Measurements from ENCODE around the gene ADRA2B. TPM values are rescaled to one million over a fixed set of nuclear protein-coding genes. Genes with fewer than 3 reads are reported as not detected.

ADRA2B gene
- total RNA-seq, 4 donors from 2014 or later = 0.33 to 4.6 (median 1.4) TPM

DNA sequence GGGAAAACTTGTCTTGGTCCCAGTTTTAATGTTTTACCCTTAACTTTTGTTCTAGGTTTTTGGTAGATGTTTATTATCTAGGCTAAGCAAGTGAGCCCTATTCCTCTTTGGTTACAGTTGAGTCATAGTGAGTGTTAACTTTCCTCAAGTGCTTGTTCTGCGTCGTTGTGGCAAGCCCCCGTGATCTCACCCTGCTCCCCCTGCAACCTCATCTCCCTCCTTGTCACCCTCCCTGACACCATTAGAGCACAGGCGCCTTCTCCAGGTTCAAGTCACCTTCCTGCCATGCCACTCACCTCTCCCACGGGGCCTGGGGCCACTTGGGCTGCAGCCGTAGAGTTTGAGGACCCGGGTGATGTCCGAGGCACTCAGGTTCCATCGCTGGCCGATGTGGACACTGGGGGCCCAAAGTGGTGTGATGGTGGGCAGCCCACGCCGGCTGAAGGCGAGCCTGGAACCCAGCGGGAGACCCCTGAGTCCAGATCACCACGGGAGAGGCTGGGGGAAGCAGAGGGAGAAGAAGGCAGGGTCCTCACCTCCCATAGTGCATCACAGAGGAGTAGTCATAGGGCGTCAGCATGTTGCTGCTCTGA, 13.3 kb upstream of the ADRA2B start:
- TF ChIP-seq, protein P1, sequence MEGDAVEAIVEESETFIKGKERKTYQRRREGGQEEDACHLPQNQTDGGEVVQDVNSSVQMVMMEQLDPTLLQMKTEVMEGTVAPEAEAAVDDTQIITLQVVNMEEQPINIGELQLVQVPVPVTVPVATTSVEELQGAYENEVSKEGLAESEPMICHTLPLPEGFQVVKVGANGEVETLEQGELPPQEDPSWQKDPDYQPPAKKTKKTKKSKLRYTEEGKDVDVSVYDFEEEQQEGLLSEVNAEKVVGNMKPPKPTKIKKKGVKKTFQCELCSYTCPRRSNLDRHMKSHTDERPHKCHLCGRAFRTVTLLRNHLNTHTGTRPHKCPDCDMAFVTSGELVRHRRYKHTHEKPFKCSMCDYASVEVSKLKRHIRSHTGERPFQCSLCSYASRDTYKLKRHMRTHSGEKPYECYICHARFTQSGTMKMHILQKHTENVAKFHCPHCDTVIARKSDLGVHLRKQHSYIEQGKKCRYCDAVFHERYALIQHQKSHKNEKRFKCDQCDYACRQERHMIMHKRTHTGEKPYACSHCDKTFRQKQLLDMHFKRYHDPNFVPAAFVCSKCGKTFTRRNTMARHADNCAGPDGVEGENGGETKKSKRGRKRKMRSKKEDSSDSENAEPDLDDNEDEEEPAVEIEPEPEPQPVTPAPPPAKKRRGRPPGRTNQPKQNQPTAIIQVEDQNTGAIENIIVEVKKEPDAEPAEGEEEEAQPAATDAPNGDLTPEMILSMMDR (IDR thresholded peaks at IDR 0.05; ENCODE audit: low read depth) = no peak

DNA sequence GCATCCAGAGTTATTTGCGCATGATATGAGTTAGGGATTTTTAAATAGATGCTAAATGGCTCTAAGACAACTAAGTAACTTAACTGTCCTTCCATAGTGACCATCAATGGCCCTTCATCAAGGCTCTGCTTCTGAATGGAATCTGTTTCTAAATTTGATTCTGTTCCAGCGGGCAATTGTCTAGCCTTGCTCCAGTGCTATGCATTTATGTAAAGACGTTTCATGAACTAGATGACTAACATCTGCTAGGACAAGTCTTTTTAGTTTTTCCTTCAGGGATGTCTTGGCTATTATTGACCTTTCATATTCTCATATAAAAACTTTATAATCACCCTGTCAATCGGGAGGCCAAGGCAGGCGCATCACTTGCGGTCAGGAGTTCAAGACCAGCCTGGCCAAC, 12.1 kb upstream of the ADRA2B start:
- TF ChIP-seq, protein P1 (IDR thresholded peaks at IDR 0.05; ENCODE audit: low read depth) = no peak

DNA sequence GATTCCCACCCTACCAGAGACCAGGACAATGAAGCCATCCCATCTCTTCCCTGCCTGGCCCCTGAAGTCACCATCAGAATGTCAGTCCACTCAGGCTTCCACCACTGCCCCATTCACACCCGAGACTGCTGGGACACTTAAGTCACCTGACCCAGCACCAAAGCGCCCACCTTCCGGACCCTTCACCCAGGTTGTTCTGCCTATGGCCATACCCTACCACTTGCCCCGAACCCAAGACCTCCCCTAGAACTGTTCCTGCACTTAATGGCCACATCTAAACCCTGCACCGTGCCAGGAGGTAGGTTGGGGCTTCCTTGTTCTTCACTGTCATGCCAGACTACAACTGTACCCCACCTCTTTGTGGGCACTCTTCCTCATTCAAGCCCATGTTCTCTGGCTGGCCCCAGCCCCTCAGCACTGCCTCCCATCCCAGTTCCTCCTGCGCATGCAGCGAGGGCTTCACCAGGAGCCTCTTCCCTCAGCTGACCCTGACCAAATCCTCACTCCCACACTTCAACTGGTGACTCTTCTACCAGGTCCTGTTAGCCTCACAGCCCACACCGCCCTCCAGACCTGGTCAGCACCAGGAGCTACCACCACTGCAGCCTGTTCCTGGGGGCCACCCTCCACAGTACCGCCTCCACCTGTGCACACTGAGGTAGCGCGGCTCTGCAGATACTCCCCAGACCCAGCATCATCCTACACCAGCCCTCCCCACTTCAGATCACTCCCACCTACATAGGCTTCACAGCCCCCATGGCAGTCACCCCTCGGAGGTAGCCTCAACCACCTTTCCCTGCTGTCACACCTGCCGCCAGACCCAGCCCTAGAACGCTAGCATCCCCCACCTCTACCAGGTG, 8.3 kb upstream of the ADRA2B start:
- TF ChIP-seq, protein P1 (IDR thresholded peaks at IDR 0.05; ENCODE audit: low read depth) = no peak

DNA sequence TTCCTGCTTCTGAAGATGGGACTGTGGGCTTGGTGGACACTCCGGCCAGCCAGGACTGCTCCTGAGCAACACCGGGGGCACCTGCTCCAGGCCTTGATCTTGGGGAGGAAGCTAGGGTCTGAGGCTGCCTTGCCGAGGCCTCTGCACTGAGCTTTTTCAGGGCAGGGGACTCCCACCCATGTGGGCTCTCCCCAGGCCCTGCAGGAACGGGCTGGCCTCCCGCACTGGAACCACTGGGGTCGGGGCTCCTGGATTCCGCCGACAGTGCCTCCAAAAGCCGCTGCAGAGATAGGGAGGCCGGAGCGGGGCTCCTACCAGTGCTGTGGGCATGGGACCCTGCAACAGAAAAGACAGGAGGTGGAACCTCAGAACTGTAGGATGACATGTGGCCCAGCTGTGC, 7.6 kb upstream of the ADRA2B start:
- TF ChIP-seq, protein P1 (IDR thresholded peaks at IDR 0.05; ENCODE audit: low read depth) = no peak

DNA sequence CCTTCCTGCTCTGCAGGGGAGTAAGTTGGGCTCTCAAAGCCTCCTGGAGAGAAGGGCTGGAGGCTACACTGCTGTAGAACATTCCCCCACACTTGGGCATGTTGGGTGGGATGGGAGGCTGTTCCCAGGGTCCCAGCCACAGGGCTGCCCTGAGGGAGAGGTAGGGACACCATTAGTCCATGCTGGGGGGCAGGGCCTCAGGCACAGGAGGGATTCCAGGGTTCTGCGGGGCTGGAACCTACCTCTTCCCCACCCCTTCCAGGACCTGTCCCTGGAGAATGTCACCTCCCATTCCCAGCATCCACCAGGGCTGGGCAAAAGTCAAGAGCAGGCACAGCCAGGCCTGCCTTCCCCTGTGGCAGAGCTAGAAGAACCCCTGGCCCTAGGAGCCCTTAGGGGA, 6.9 kb upstream of the ADRA2B start:
- TF ChIP-seq, protein P1 (IDR thresholded peaks at IDR 0.05; ENCODE audit: low read depth) = no peak

DNA sequence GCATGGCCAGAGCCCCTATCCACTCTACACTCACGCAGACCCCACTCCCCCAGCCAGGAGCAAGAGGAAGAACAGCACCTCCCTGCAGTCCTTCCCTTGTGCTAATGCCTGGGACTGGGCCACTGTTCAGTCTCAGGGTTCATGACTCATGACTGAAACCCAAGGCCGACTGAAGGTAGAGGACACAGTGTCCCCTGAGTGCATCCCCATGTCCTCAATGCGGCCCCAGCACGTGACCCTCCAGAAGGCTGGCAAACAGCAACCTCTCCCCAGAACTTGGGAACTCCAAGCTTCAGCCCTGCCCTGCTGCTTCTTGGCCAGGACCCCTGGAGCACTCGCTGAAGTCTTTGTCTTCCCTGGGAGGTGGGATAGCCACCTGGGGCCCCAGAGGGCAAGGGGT, 6.0 kb upstream of the ADRA2B start:
- TF ChIP-seq, protein P1 (IDR thresholded peaks at IDR 0.05; ENCODE audit: low read depth) = no peak

DNA sequence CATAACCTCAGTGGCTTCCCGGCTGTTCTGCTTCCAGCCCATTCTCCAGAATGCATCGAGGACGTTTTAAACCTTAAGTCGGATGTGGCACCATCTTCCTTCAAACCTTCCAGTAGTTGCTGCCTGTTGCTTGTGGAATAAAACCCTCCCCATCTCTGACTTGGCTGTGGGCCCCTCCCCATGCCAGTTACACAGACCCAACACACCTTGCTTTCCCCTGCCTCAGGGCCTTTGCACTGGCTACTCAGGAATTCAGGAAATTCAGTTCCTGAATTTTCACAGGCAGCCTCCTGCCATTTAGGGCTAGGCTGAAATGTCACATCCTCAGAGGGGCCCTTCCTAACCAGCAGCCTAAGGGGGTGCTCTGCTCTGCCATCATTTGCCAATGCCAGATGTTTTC, 5.0 kb upstream of the ADRA2B start:
- TF ChIP-seq, protein P1 (IDR thresholded peaks at IDR 0.05; ENCODE audit: low read depth) = no peak
